HG03045 (cell line): Measurements from ENCODE around the gene ELL2.
A peak's percentile ranks its signal among the peaks of the same experiment; 100 is the strongest.

Experiments
- ATAC-seq: cut with Tn5 transposase; IDR thresholded peaks from one replicate; pipeline ENCODE4 v1.9.1; 2021; ENCODE audit warnings: mild to moderate bottlenecking, moderate library complexity; ENCODE audit not compliant: unreplicated experiment

The ELL2 gene

GRCh38 chr5:95884017-95884325, 77.7 kb downstream of the ELL2 start:
- ATAC-seq = peak; percentile 47

GRCh38 chr5:95883185-95884016, 78.2 kb downstream of the ELL2 start:
- ATAC-seq = peak; percentile 36

- ATAC-seq = no peak
Measured at GRCh38 chr5:95881833-95882232, 79.8 kb downstream of the ELL2 start.

GRCh38 chr5:95880081-95880926, 81.3 kb downstream of the ELL2 start:
- ATAC-seq = no peak

GRCh38 chr5:95879661-95880060, 82.0 kb downstream of the ELL2 start:
- no peak for ATAC-seq

- ATAC-seq = no peak
Measured at GRCh38 chr5:95878417-95879323, 83.0 kb downstream of the ELL2 start.

- no peak for ATAC-seq
Measured at GRCh38 chr5:95876782-95877181, 84.9 kb downstream of the ELL2 start.

GRCh38 chr5:95874246-95874645, 87.4 kb downstream of the ELL2 start:
- ATAC-seq = no peak

GRCh38 chr5:95873351-95873750, 88.3 kb downstream of the ELL2 start:
- no peak for ATAC-seq

GRCh38 chr5:95872346-95873268, 89.0 kb downstream of the ELL2 start:
- no peak for ATAC-seq

GRCh38 chr5:95871146-95871806, 90.4 kb downstream of the ELL2 start:
- no peak for ATAC-seq

GRCh38 chr5:95870105-95870672, 91.5 kb downstream of the ELL2 start:
- ATAC-seq = peak; percentile 53

- peak; percentile 43 for ATAC-seq
Measured at GRCh38 chr5:95869173-95869855, 92.3 kb downstream of the ELL2 start.

- no peak for ATAC-seq
Measured at GRCh38 chr5:95868136-95868535, 93.5 kb downstream of the ELL2 start.

GRCh38 chr5:95866435-95867040, 95.1 kb downstream of the ELL2 start:
- no peak for ATAC-seq

GRCh38 chr5:95864944-95865504, 96.6 kb downstream of the ELL2 start:
- ATAC-seq = no peak

GRCh38 chr5:95864456-95864855, 97.2 kb downstream of the ELL2 start:
- ATAC-seq = no peak

- ATAC-seq = no peak
Measured at GRCh38 chr5:95863383-95863757, 98.3 kb downstream of the ELL2 start.
